Transverse colon (tissue), 4 donors: ENCODE measurements around the gene ARHGEF7.

Source experiments
- CTCF ChIP-seq, 5 experiments: fragments of 200-600 bp in 3 of 5; fragments of 450-650 bp in 2 of 5; sonication (generic) in 3 of 5; IDR thresholded peaks; 1 replicate in 2 of 5; 2 replicates in 3 of 5; pipeline ENCODE4 v1.5.1; 2016 to 2017; ENCODE audit warnings: antibody characterized with exemption in 5 of 5, inconsistent platforms in 3 of 5, mild to moderate bottlenecking in 2 of 5, moderate library complexity in 1 of 5
- EP300 ChIP-seq: sonication (generic); formaldehyde crosslinking; IDR thresholded peaks from one replicate; pipeline ENCODE4 v1.6.1; 2017; ENCODE audit warnings: antibody characterized with exemption, low read depth
- POLR2A ChIP-seq: fragments of 450-650 bp; IDR thresholded peaks from one replicate; pipeline ENCODE4 v1.6.1; 2016; ENCODE audit warnings: antibody characterized with exemption, mild to moderate bottlenecking, moderate library complexity
- POLR2AphosphoS5 ChIP-seq, 3 donors: sonication (generic); formaldehyde crosslinking; IDR thresholded peaks; one replicate each; pipeline ENCODE4 v1.6.1; 2016; ENCODE audit warnings: antibody characterized with exemption in 3 of 3

- TF ChIP-seq CTCF (IDR thresholded peaks at IDR 0.05) (no peak), POLR2A (no peak), EP300 (no peak), POLR2AphosphoS5 (IDR thresholded peaks at IDR 0.05) (no peak)
Observed at GRCh38 chr13:111280681-111281585, 165.8 kb downstream of the ARHGEF7 start.
